Cardiac atrium fibroblast (primary cell): ENCODE data around the gene FYTTD1. TPM values are rescaled to one million over a fixed set of nuclear protein-coding genes. Genes with fewer than 3 reads are reported as not detected.

ENCODE experiments used
- total RNA-seq: library from RNA; depleted of rRNA; stranded (reverse); fragments of >200 nt; gene quantifications from 2 replicates; pipeline ENCODE4 v1.2.3, GENCODE V29; 2015

Gene FYTTD1, protein sequence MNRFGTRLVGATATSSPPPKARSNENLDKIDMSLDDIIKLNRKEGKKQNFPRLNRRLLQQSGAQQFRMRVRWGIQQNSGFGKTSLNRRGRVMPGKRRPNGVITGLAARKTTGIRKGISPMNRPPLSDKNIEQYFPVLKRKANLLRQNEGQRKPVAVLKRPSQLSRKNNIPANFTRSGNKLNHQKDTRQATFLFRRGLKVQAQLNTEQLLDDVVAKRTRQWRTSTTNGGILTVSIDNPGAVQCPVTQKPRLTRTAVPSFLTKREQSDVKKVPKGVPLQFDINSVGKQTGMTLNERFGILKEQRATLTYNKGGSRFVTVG
- total RNA-seq: 45.2 and 51.6 TPM in 2 replicates

GRCh38 chr3:197749601-197750395, at the start of gene FYTTD1:
TSS of gene FYTTD1 (plus strand) at chr3:197749883. CDS start at chr3:197749972, 89 bp downstream.

DNA sequence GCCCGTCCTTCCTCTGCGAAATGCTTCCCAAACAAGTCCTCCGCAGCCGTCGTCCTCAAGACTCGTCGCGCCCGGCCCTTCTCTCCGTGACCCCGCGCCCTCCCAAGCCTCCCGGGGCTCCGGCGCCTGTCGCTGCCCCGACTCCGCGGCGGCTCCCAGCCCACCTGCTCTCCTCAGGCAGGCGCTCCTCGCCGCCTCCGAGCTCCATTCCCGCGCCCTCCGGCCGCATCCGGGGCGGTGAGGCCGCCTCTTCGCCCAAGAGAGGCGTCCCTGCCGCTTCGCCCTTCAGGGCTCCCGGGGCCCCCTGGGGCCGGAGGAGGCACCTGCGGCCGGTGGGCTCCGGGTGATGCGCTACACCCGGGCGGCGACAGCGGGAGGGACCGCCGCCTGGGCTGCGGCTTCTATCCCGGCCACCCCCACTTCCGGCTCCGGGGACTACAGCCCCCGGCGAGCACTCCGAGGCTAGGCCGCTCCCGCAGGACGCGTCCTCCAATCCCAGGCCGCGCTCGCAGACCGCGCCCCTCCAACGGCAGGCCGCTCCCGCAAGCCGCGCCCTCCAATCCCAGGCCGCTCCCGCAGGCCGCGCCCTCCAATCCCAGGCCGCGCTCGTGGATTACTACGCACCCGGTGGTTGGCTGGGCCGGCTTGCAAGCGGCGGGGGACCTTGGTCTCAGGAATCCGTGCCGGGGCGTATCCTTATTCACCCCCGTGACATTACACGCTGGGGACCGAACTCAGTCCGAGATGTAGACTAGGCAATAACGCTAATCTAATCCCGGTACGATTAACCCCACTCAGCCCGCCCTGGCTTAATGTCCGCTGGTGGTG, 13.0 kb upstream of the FYTTD1 start, which contains the start of gene RUBCN:
RUBCN (minus strand) TSS at position 414 of the 828 bp plus-strand sequence; CDS start at position 229, 185 bp downstream.

GRCh38 chr3:197791113-197791891, 41.6 kb downstream of the FYTTD1 start, which contains the start of gene LRCH3:
TSS of gene LRCH3 (plus strand) at chr3:197791254. CDS start at chr3:197791279, 25 bp downstream.

Other genes starting within 250 kb of the FYTTD1 start
- gene BDH1, start 193.9 kb upstream of the FYTTD1 start, total RNA-seq: 1.9 and 5.2 TPM in 2 replicates
- 8.7 and 11.2 TPM in 2 replicates for gene RUBCN, start 13.0 kb upstream of the FYTTD1 start, total RNA-seq
- 18.3 and 23.8 TPM in 2 replicates for gene LRCH3, start 41.4 kb downstream of the FYTTD1 start, total RNA-seq
- gene RPL35A, start 200.3 kb downstream of the FYTTD1 start, total RNA-seq: 861 and 881 TPM in 2 replicates
- 5.3 and 10.3 TPM in 2 replicates for gene LMLN, start 210.3 kb downstream of the FYTTD1 start, total RNA-seq